ENCODE data around the gene ZFP36L2. TPM values are rescaled to one million over a fixed set of nuclear protein-coding genes. Genes with fewer than 3 reads are reported as not detected.

Gene ZFP36L2
- total and polyA plus RNA-seq, 9 of the 15 experiments (the other 6 are each of a cell fraction or from before 2014, with no cell fraction given), result 4.1 to 60.6 (median 20.3) TPM

DNA sequence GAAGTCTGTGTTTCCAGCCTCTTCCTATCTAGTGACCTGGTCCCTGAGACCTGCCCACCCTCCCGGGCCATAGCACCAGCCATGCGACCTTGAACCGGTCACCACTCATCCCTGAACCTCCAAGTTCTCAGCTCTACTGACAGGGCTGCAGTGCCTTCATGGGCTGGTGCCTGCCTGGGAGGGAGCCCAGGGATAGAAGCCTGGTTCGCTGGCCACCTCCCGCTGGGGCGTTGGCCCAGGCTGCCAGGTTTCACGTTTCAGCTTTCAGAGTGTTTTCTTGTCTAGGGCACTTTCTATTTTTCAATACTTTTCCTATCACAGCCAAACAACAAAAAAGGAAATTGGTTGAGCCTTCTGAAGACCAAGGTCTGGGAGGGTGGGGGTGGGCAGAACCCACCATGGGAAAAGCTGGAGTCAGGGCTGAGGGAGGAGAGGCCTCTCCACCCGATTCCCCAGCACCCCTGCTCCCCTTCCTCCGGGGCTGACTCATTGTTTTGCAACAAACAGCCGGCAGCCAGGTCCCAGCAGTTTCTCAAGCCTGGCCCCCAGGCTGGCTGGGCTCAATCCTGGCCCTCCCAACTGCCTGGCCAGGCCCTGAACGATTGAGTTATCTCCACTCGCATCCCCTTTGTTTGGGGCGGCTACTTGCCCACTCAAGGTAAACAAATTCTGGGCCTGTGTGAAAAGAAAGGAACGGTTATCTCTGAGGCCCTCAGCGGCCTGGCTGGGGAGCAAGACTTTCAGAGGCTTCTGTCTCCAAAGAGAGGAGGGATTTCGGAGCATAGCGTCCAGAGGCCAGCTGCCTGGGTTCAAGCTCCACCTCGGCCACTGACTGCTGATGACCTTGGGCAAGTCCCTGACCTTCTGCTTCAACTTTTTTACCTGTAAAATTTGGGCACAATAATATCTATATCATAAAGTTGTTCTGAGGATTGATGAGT lies 47.5 kb downstream of the ZFP36L2 start (continued):
- TF ChIP-seq, protein P1, sequence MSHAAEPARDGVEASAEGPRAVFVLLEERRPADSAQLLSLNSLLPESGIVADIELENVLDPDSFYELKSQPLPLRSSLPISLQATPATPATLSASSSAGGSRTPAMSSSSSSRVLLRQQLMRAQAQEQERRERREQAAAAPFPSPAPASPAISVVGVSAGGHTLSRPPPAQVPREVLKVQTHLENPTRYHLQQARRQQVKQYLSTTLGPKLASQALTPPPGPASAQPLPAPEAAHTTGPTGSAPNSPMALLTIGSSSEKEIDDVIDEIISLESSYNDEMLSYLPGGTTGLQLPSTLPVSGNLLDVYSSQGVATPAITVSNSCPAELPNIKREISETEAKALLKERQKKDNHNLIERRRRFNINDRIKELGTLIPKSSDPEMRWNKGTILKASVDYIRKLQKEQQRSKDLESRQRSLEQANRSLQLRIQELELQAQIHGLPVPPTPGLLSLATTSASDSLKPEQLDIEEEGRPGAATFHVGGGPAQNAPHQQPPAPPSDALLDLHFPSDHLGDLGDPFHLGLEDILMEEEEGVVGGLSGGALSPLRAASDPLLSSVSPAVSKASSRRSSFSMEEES (CRISPR knock-in tag; IDR thresholded peaks at IDR 0.05), result no peak
- TF ChIP-seq ZBTB1 (CRISPR knock-in tag; IDR thresholded peaks at IDR 0.05; ENCODE audit: borderline replicate concordance, low read depth) (no peak; the same call in 1 of the 2 replicates), SREBF2 (CRISPR knock-in tag; IDR thresholded peaks at IDR 0.05) (0 out of 2 replicates have a peak, but pooled peaks have one; percentile 11), FOXK2 (conservative IDR thresholded peaks at IDR 0.05 in 1 of 2, IDR thresholded peaks at IDR 0.05 in 1 of 2; ENCODE audit: low read depth in 2 of 2) (no peak; a peak in 1 of 4 replicates), U2AF2 (optimal IDR thresholded peaks at IDR 0.05; ENCODE audit: low read depth, low read length) (no peak), FOXM1 (IDR thresholded peaks at IDR 0.05; ENCODE audit: low read depth) (peak; percentile 68), FOXM1 (CRISPR knock-in tag; IDR thresholded peaks at IDR 0.05; ENCODE audit: low read depth) (0 out of 2 replicates have a peak, but pooled peaks have one; percentile 41), ZNF551 (CRISPR knock-in tag; IDR thresholded peaks at IDR 0.05) (no peak), YY1 (IDR thresholded peaks at IDR 0.05; ENCODE audit: borderline replicate concordance in 1 of 3, control insufficient read depth in 1 of 3, extremely low read depth in 1 of 3, insufficient read depth in 3 of 3, insufficient read length in 1 of 3, insufficient replicate concordance in 2 of 3, low read depth in 1 of 3, low read length in 2 of 3) (peak in 2 of 3 experiments; percentile 19 to 28), SUPT5H (IDR thresholded peaks at IDR 0.05) (no peak), KAT2B (IDR thresholded peaks at IDR 0.05; ENCODE audit: low read depth, low read length) (no peak)
- TF ChIP-seq, protein P2, sequence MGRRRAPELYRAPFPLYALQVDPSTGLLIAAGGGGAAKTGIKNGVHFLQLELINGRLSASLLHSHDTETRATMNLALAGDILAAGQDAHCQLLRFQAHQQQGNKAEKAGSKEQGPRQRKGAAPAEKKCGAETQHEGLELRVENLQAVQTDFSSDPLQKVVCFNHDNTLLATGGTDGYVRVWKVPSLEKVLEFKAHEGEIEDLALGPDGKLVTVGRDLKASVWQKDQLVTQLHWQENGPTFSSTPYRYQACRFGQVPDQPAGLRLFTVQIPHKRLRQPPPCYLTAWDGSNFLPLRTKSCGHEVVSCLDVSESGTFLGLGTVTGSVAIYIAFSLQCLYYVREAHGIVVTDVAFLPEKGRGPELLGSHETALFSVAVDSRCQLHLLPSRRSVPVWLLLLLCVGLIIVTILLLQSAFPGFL (CRISPR knock-in tag; IDR thresholded peaks at IDR 0.05), result no peak
- TF ChIP-seq, protein P3, sequence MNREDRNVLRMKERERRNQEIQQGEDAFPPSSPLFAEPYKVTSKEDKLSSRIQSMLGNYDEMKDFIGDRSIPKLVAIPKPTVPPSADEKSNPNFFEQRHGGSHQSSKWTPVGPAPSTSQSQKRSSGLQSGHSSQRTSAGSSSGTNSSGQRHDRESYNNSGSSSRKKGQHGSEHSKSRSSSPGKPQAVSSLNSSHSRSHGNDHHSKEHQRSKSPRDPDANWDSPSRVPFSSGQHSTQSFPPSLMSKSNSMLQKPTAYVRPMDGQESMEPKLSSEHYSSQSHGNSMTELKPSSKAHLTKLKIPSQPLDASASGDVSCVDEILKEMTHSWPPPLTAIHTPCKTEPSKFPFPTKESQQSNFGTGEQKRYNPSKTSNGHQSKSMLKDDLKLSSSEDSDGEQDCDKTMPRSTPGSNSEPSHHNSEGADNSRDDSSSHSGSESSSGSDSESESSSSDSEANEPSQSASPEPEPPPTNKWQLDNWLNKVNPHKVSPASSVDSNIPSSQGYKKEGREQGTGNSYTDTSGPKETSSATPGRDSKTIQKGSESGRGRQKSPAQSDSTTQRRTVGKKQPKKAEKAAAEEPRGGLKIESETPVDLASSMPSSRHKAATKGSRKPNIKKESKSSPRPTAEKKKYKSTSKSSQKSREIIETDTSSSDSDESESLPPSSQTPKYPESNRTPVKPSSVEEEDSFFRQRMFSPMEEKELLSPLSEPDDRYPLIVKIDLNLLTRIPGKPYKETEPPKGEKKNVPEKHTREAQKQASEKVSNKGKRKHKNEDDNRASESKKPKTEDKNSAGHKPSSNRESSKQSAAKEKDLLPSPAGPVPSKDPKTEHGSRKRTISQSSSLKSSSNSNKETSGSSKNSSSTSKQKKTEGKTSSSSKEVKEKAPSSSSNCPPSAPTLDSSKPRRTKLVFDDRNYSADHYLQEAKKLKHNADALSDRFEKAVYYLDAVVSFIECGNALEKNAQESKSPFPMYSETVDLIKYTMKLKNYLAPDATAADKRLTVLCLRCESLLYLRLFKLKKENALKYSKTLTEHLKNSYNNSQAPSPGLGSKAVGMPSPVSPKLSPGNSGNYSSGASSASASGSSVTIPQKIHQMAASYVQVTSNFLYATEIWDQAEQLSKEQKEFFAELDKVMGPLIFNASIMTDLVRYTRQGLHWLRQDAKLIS (CRISPR knock-in tag; IDR thresholded peaks at IDR 0.05), result no peak
- TF ChIP-seq, protein P4, sequence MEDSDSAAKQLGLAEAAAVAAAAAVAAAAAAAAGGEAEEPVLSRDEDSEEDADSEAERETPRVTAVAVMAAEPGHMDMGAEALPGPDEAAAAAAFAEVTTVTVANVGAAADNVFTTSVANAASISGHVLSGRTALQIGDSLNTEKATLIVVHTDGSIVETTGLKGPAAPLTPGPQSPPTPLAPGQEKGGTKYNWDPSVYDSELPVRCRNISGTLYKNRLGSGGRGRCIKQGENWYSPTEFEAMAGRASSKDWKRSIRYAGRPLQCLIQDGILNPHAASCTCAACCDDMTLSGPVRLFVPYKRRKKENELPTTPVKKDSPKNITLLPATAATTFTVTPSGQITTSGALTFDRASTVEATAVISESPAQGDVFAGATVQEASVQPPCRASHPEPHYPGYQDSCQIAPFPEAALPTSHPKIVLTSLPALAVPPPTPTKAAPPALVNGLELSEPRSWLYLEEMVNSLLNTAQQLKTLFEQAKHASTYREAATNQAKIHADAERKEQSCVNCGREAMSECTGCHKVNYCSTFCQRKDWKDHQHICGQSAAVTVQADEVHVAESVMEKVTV (CRISPR knock-in tag; IDR thresholded peaks at IDR 0.05), result no peak
- TF ChIP-seq, protein P5, sequence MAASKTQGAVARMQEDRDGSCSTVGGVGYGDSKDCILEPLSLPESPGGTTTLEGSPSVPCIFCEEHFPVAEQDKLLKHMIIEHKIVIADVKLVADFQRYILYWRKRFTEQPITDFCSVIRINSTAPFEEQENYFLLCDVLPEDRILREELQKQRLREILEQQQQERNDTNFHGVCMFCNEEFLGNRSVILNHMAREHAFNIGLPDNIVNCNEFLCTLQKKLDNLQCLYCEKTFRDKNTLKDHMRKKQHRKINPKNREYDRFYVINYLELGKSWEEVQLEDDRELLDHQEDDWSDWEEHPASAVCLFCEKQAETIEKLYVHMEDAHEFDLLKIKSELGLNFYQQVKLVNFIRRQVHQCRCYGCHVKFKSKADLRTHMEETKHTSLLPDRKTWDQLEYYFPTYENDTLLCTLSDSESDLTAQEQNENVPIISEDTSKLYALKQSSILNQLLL (CRISPR knock-in tag; IDR thresholded peaks at IDR 0.05; ENCODE audit: borderline replicate concordance), result no peak

Measured in K562 (cell line).